GM19240 (cell line): ENCODE results near the gene CRYGA.

Source experiments
- DNase-seq: peaks from one replicate; pipeline ENCODE4 v3.0.0; 2011; ENCODE audit warnings: low spot score; ENCODE audit not compliant: insufficient read length

Gene CRYGA, protein sequence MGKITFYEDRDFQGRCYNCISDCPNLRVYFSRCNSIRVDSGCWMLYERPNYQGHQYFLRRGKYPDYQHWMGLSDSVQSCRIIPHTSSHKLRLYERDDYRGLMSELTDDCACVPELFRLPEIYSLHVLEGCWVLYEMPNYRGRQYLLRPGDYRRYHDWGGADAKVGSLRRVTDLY

DNA sequence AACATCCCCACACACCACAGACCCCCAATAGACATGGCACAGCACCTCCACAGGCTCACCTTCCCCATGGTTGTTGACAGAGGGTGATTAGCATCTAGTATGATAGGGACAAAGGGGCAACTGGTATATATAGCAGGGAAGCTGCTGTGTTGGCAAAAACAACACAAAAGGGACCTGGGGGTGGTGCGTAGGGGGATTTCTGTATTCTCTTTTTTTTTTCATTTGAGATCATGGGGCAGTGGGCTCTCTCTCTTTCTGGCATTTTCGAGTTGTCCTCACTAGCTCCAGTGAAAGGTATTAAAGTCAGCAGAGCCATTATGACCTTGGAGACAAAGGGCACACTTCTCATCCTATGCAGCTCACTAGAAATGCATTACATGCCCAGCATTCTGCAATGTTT, at the start of gene CRYGA:
TSS of gene CRYGA (minus strand) at position 101 of the 400 bp plus-strand sequence. CDS start at position 68, 33 bp downstream.
- DNase-seq: no peak

DNA sequence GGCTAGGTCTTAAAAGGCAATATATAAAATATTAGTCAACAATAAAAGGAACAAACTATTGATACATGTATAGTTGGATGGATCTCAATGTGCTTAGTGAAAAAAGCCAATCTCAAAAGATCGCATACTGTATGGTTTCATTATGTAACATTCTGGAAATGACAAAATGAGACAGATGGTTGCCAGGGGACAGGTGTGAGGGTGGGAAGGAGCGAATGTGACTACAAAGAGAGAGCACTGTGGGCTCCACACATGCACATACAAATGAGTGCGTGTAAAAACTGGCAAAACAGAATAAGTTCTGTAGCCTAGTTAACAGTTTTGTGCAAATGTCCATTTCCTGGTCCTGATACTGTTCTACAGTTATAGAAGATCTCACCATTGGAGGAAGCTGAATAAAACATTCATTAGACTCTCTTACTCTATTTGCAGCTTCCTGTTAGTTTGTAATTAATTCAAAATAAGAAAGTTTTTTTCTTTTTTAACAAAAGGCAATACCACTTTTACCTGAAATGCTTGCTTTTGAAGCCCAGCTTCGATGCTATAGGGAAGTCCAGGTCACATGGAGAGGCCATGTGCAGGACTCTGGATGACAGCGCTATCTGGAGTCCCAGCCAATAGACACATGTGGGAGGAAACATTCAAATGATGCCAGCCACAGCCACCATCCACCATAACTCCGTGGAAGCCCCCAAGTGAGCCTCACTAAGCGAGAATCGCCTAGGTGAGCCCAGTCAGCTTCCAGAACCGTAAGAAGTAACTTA, 47.5 kb upstream of the CRYGA start:
- no peak for DNase-seq

DNA sequence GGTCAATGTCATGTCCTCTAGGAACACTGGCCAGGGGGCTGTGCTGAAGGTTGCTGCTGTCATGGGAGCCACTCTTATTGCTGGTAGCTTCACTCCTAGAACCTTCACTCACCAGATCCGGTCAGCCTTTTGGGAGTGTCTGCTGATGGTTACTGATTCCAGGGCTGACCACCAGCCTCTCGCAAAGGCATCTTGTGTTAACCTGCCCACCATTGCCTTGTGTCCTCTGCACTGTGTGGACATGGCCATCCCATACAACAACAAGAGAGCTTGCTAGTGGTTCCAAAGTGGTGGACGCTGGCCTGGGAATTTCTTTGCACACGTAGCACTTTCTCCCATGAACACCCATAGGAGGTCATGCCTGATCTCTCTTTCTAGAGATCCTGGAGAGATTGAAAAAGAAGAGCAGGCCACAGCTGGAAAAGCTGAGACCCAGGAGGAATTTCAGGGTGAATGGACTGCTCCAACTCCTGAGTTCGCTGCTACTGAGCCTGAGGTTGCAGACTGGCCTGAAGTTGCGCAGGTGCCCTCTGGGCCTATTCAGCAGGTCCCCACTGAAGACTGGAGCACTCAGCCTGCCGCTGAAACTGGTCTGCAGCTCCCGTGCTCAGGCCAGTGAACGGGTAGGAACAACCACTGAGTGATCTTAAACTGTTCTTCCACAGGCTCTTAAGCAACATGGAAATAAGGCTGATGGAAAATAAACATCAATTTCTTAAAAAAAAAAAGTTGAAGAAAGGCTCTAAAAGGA, 45.1 kb upstream of the CRYGA start:
- no peak for DNase-seq

DNA sequence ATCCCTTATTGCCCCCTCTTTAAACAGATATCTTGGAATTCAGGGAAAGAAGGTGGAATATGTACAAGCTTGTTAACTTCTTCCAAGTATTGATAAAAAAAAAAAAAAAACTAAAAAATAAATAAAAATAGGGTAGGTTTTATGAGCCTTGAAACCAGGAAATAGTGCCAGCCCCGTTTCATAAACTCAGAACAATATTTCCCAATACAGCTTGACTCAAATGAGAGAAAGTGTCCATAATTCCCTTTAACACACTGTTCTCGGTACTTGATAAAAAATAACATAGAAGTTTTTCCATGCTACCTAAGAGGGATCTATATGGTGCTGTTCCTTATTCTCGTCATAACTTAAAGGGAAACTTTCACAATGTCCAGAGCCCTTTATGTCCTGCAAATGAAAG, 44.4 kb upstream of the CRYGA start:
- no peak for DNase-seq

DNA sequence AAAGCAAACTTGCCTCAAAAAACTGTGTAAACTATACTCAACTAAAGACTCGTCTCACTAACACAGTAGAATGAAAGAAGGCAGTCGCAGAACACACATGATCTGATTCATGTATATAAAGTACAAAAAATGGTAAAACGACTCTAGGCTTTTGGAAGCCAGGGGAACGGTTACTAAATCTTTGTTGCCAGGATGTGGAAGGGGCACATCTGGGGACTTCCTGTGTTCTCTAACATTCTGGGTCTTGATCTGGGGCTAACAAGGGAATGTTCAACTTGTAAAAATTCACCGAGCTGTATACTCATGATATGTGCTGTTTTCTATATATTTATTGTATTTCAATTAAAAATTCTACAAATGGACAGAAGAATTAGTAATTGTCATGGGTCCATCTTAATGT, 40.8 kb upstream of the CRYGA start:
- DNase-seq: no peak

GRCh38 chr2:208195531-208195930, 32.1 kb upstream of the CRYGA start:
- DNase-seq: no peak

DNA sequence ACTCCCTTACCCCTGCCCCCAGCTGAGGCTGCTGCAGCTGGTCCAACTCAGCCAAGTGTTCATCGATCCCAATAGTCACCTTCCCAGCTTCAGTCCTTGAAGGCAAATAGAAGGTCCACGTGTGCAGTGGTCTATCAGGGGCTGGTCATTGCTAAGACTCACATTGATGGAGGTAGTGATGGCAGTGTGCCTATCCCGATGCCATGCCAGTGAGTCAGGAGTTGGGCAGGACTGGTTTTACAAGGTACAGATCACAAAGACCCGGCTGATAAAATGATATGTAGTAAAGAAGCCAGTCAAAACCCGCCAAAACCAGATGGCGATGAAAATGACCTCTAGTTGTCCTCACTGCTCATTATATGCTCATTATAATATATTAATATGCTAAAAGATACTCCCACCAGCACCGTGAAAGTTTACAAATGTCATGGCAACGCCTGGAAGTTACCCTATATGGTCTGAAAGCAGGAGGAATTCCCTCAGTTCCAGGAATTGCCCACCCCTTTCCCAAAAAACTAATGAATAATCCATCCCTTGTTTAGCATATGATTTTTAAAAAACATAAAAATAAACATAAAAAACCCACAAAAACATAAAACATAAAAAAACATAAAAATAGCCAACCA, 29.3 kb upstream of the CRYGA start:
- no peak for DNase-seq

GRCh38 chr2:208189810-208190503, 26.6 kb upstream of the CRYGA start, which contains the start of gene C2orf80:
Gene C2orf80, minus strand, starts transcription at chr2:208190030. Its CDS starts 3,044 bp downstream, at chr2:208186986.
- DNase-seq: no peak

- DNase-seq: no peak
Observed at GRCh38 chr2:208189069-208189809, 25.9 kb upstream of the CRYGA start.

- DNase-seq: no peak
Observed at GRCh38 chr2:208186893-208187292, 23.5 kb upstream of the CRYGA start.

GRCh38 chr2:208186465-208186864, 23.1 kb upstream of the CRYGA start:
- DNase-seq: no peak

DNA sequence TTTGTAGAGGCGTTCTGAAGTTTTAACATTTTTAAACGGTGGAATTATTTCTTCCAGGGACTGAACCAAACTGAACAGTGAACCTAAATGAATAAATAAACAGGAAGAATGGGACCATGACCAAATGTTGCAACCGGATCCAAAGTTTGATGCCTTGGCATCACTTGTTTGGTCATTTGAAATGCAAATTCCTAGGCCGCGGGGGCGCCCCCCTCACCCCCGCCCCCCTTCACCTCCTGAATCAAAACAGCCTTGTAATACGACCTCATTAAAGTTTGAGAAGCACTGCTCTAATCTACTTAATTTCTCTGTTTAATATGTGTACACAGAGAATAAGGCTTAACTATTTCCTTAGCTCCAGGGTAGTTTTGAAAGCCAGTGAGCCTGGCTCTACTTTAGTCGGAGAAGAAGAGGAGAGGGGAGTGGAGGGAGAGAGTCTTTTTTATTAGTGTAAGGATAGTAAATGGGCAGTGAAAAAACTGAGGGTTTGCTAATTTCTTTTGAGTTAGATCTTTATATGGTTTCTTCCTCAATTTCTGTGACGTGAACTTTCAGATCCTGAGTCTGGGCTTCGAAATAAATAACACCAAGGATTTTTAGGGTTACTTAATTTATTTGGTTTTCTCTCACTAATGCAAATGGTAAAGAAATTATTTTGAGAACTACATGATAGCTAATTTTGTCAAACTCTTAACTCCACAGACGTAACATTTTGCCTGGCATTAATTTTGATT, 20.8 kb upstream of the CRYGA start:
- DNase-seq: no peak

- no peak for DNase-seq
Observed at GRCh38 chr2:208183526-208183925, 20.1 kb upstream of the CRYGA start.

DNA sequence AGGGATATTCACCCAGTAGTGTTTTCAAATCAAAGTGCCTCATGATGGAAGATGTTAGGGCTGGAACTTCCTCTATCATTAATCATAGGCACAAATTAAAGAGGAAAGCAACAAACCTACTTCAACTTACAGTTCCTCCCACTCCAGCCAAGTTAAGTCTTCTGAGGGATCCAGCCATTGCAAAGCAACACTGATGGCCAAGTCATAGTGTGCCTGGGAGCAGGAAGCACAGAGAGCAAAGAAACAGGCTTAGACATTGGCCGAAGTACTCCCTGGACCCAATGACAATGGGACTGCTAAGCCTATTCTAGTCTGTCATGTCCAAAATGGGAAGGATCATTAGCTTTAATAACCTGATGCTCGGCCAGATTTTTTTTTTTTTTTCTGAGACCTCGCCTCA, 19.4 kb upstream of the CRYGA start:
- no peak for DNase-seq

- DNase-seq: no peak
Observed at GRCh38 chr2:208179028-208179609, 15.7 kb upstream of the CRYGA start.

DNA sequence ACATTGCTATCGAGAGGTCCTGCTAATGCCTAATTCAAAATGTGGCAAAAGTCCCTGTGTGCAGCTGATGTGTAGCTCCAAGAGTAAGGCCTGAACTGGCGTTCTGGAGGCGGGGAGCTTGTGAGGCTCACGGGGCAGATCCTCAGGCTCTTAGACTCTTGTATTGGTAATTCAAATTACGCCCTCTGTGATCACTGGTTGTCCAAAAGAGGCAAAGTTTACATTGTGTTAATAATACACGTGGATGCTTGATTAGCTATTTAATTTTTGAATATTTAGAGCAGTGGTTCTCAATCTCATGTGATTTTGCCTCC, 12.4 kb upstream of the CRYGA start:
- no peak for DNase-seq

- peak; percentile 64 for DNase-seq
Observed at GRCh38 chr2:208175069-208175839, 11.9 kb upstream of the CRYGA start.

GRCh38 chr2:208174144-208174543, 10.8 kb upstream of the CRYGA start:
- no peak for DNase-seq

- no peak for DNase-seq
Observed at GRCh38 chr2:208172125-208172524, 8.7 kb upstream of the CRYGA start.
